Cardiac muscle cell (in vitro differentiated cells and primary cell): ENCODE data around the gene FAM170A. TPM values are rescaled to one million over a fixed set of nuclear protein-coding genes. Genes with fewer than 3 reads are reported as not detected.

Experiments used
- DNase-seq, 2 donors: peaks; one replicate each; pipeline versions ENCODE4 v3.0.0 to v3.0.0-alpha.2; 2010 to 2017; ENCODE audit warnings: low read depth in 1 of 2, low spot score in 1 of 2
- H3K27ac ChIP-seq: fragments of 200-600 bp; sonication (generic); 2 replicates; pipeline ENCODE4 v1.5.1; 2016
- H3K27me3 ChIP-seq: fragments of 200-600 bp; sonication (generic); 2 replicates; pipeline ENCODE4 v1.6.0; 2016; ENCODE audit warnings: control low read depth
- H3K36me3 ChIP-seq: fragments of 200-600 bp; sonication (generic); 2 replicates; pipeline ENCODE4 v1.5.1; 2016; ENCODE audit warnings: control low read depth
- H3K4me1 ChIP-seq: fragments of 200-600 bp; sonication (generic); 2 replicates; pipeline ENCODE4 v1.8.1; 2017; ENCODE audit warnings: low read depth, mild to moderate bottlenecking, mixed run types
- H3K4me3 ChIP-seq: fragments of 200-600 bp; sonication (generic); 2 replicates; pipeline ENCODE4 v1.5.1; 2016; ENCODE audit warnings: mild to moderate bottlenecking
- H3K9me3 ChIP-seq: fragments of 200-600 bp; sonication (generic); 2 replicates; pipeline ENCODE4 v1.5.1; 2017; ENCODE audit warnings: low read depth, mild to moderate bottlenecking, control low read depth
- CTCF ChIP-seq: IDR thresholded peaks from 2 replicates; pipeline ENCODE4 v1.5.1; 2012; ENCODE audit warnings: low read depth, mild to moderate bottlenecking, low read length
- polyA plus RNA-seq: library from polyadenylated mRNA; unstranded; fragments of >200 nt; fragmentation: Nextera tagmentation; extraction: Ambion mirVana; gene quantifications from 2 replicates; pipeline ENCODE4 v1.2.1, GENCODE V29; 2016
- total RNA-seq: library from RNA; depleted of rRNA; stranded (reverse); fragments of >200 nt; gene quantifications from 2 replicates; pipeline ENCODE4 v1.2.3, GENCODE V29; 2016

FAM170A gene
- total and polyA plus RNA-seq, 2 experiments from 2014 or later, result not detected

GRCh38 chr5:119613937-119614336 is 15.4 kb upstream of the FAM170A start:
- Histone ChIP-seq H3K4me3 (no peak overlapping the region), H3K27me3 (no peaks in the 10 kb centered on the region), H3K4me1 (no peaks in the 10 kb centered on the region), H3K36me3 (no peaks in the 10 kb centered on the region), H3K9me3 (no peaks in the 10 kb centered on the region), H3K27ac (no peak overlapping the region)
- DNase-seq, result no peak
- no peak for TF ChIP-seq CTCF

GRCh38 chr5:119614838-119615237 is 14.5 kb upstream of the FAM170A start:
- no peaks in the 10 kb centered on the region for H3K4me1 ChIP-seq
- H3K36me3 ChIP-seq, result no peaks in the 10 kb centered on the region
- no peak for DNase-seq
- TF ChIP-seq CTCF, result no peak
- no peaks in the 10 kb centered on the region for H3K27me3 ChIP-seq
- no peak overlapping the region for H3K27ac ChIP-seq
- H3K9me3 ChIP-seq, result no peaks in the 10 kb centered on the region
- H3K4me3 ChIP-seq, result no peak overlapping the region

GRCh38 chr5:119626086-119626485 is 3.3 kb upstream of the FAM170A start:
- no peak for DNase-seq
- H3K27me3 ChIP-seq, result no peaks in the 10 kb centered on the region
- H3K4me3 ChIP-seq, result no peak overlapping the region
- no peak overlapping the region for H3K27ac ChIP-seq
- H3K36me3 ChIP-seq, result no peaks in the 10 kb centered on the region
- H3K9me3 ChIP-seq, result no peaks in the 10 kb centered on the region
- no peak for TF ChIP-seq CTCF
- no peaks in the 10 kb centered on the region for H3K4me1 ChIP-seq

- Histone ChIP-seq H3K4me1 (no peaks in the 10 kb centered on the region), H3K4me3 (no peak overlapping the region), H3K9me3 (no peaks in the 10 kb centered on the region), H3K27ac (no peak overlapping the region), H3K36me3 (no peaks in the 10 kb centered on the region), H3K27me3 (no peaks in the 10 kb centered on the region)
- no peak for TF ChIP-seq CTCF
- no peak for DNase-seq
Measured at GRCh38 chr5:119630752-119631440, 1.5 kb downstream of the FAM170A start.

- no peak overlapping the region for H3K27ac ChIP-seq
- no peaks in the 10 kb centered on the region for H3K36me3 ChIP-seq
- DNase-seq, result no peak
- H3K4me1 ChIP-seq, result no peaks in the 10 kb centered on the region
- no peak for TF ChIP-seq CTCF
- H3K9me3 ChIP-seq, result no peaks in the 10 kb centered on the region
- no peaks in the 10 kb centered on the region for H3K27me3 ChIP-seq
- no peak overlapping the region for H3K4me3 ChIP-seq
Measured at GRCh38 chr5:119631660-119632059, 2.3 kb downstream of the FAM170A start.

GRCh38 chr5:119651486-119651885 is 22.1 kb downstream of the FAM170A start:
- no peak for TF ChIP-seq CTCF
- H3K4me3 ChIP-seq, result no peak overlapping the region
- no peak for DNase-seq
- no peaks in the 10 kb centered on the region for H3K9me3 ChIP-seq
- no peaks in the 10 kb centered on the region for H3K27me3 ChIP-seq
- no peaks in the 10 kb centered on the region for H3K4me1 ChIP-seq
- no peaks in the 10 kb centered on the region for H3K36me3 ChIP-seq
- no peak overlapping the region for H3K27ac ChIP-seq
